GM19395 (cell line): ENCODE measurements around the gene NUTM2D.
"Not testable (repeated sequence)": the region's sequence is repeated elsewhere in the genome, so short reads cannot be mapped to it uniquely, and the experiment has no call there.

Experiments used
- ATAC-seq: cut with Tn5 transposase; IDR thresholded peaks from one replicate; pipeline ENCODE4 v1.9.1; 2021; ENCODE audit warnings: mild to moderate bottlenecking, moderate library complexity; ENCODE audit not compliant: unreplicated experiment

NUTM2D gene, protein sequence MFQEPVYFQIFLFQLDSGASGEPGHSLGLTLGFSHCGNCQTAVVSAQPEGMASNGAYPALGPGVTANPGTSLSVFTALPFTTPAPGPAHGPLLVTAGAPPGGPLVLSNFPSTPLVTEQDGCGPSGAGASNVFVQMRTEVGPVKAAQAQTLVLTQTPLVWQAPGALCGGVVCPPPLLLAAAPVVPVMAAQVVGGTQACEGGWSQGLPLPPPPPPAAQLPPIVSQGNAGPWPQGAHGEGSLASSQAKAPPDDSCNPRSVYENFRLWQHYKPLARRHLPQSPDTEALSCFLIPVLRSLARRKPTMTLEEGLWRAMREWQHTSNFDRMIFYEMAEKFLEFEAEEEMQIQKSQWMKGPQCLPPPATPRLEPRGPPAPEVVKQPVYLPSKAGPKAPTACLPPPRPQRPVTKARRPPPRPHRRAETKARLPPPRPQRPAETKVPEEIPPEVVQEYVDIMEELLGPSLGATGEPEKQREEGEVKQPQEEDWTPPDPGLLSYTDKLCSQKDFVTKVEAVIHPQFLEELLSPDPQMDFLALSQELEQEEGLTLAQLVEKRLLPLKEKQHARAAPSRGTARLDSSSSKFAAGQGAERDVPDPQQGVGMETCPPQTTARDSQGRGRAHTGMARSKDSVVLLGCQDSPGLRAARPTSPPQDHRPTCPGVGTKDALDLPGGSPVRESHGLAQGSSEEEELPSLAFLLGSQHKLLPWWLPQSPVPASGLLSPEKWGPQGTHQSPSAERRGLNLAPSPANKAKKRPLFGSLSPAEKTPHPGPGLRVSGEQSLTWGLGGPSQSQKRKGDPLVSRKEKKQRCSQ

DNA sequence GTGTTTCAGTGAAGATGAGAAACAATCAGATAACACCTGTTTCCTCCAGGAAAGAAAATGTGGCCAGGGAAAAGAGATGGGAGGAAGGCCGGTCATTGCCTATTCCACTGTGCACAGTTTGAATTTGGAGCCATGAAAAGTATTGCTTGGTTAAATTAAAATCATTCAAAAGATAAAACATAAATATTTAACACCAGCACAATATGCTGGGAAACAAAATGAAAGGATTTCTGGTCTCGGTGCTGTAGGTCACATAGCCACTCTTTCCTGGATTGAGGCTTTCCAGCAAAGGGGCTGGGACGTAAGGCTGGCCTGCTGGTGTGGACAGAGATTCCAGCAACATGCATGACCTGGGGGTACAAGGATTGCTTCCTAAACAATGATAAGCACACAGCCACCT is at the start of gene NUTM2D:
Gene NUTM2D (plus strand): TSS at position 301 of the 400 bp plus-strand sequence. CDS start 522 bp downstream, outside the sequence.
- not testable (repeated sequence) for ATAC-seq

- ATAC-seq, result not testable (repeated sequence)
Observed at GRCh38 chr10:87308702-87309101, 48.8 kb upstream of the NUTM2D start.

GRCh38 chr10:87309657-87310056 is 47.9 kb upstream of the NUTM2D start:
- ATAC-seq, result not testable (repeated sequence)

GRCh38 chr10:87311521-87311920 is 46.0 kb upstream of the NUTM2D start:
- ATAC-seq, result not testable (repeated sequence)

DNA sequence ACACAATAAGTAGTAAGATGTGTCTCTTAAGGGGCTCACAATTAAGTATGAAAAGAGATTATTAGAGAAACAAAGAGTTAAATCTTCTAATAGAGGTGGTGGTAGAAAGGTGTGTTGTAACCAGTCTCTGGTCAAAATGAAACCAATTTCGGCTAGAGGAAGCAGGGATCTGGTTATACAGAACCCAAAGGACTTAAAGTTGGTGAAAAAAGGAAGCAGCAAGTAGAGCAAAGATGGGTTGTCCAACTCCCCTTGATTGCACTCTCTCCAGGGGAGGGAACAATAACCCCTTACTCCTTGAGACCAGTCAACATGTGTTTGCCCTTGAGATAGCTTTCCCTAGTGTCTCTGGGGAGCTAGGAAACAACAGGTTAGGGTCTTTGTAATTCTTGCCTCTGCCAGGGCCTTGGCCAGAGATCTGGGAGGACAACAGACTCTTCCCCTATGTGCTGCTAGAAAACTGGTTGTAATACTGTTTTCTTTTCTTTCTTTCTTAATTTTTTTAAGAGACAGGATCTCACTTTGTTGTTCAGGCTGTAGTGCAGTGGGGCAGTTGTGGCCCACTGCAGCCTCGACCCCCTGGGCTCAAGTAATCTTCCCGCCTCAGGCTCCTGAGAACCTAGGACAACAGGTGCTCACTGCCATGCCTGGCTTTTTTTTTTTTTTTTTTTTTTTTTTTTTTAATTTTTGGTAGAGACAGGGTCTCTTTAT is 43.7 kb upstream of the NUTM2D start:
- not testable (repeated sequence) for ATAC-seq

GRCh38 chr10:87314360-87314973 is 43.1 kb upstream of the NUTM2D start:
- ATAC-seq, result not testable (repeated sequence)

DNA sequence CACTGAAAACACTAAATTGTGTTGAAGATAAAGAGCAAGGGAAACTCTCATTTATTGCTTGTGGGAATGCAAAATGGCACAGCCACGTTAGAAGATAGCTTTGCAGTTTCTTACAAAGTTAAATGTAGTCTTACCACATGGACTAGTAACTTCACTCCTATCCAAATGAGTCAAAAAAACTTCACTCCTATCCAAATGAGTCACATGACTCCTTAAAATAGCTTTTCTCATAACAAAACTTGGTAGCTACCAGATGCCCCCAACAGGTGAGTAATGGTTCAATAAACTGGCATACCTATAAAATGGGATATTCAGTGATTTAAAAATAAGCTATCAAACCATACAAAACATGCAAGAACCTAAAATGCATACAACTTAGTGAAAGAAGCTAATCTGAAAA is 36.0 kb upstream of the NUTM2D start:
- ATAC-seq, result not testable (repeated sequence)

GRCh38 chr10:87324559-87324958 is 33.0 kb upstream of the NUTM2D start:
- not testable (repeated sequence) for ATAC-seq

DNA sequence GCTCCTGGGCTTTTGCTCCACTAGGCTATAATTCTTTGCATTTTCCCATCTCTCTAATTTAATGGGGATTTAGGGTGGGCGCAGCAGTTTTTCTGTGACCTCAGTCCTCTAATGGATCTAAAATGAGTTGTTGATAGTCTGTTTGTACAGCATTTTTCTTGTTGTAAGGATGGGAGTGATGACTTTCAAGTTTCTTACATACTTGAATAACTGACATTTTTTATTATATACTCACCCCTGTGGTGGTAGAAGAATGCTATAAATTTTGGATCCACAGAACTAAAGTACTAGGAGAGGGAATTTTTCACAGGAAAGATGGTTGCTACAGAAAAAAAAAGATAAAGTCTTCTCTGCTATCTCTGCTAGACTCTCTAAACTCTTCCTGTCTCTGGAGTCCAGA is 29.6 kb upstream of the NUTM2D start:
- not testable (repeated sequence) for ATAC-seq

DNA sequence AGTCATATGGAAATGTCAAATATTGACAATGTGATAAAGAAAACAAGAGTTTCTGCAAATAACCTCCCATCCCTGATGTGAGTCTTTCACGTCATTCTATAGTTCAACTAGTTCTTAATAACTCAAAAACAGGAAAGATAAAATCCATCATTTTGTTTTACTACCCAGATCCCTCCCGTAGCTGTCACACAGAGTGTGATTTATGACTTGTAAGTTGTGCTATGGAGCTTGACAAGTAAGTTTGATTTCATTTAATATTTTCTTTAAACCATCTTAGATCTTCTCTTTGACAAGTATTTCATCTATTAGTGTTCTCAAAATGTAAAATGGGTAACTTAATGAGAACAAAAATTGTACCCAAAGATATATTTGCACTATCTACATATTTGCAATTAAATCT is 28.4 kb upstream of the NUTM2D start:
- ATAC-seq, result not testable (repeated sequence)

- not testable (repeated sequence) for ATAC-seq
Observed at GRCh38 chr10:87332687-87333086, 24.9 kb upstream of the NUTM2D start.

DNA sequence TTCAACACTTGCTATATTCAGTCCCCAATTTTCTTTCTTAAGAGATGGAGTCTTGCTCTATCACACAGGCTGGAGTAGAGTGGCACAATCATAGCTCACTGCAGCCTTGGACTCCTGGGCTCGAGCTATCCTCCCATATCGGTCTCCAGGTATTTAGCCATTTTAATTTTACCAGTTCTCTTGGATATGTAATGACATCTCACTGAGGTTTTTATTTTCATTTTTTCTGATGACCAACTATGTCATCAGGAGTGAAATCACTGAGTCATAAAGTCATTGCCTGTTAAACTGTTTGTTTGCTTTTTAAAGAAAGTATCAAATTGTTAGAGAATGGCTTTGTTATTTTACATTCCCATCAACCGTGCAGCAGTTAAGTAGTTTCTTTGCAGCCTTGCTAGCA is 17.1 kb upstream of the NUTM2D start:
- not testable (repeated sequence) for ATAC-seq

- ATAC-seq, result peak; percentile 10
Observed at GRCh38 chr10:87341546-87342142, 15.9 kb upstream of the NUTM2D start.

GRCh38 chr10:87342249-87342710 is 15.3 kb upstream of the NUTM2D start:
- ATAC-seq, result peak; percentile 93

- peak; percentile 75 for ATAC-seq
Observed at GRCh38 chr10:87342711-87343258, 14.8 kb upstream of the NUTM2D start.

- ATAC-seq, result not testable (repeated sequence)
Observed at GRCh38 chr10:87345743-87346142, 11.8 kb upstream of the NUTM2D start.

DNA sequence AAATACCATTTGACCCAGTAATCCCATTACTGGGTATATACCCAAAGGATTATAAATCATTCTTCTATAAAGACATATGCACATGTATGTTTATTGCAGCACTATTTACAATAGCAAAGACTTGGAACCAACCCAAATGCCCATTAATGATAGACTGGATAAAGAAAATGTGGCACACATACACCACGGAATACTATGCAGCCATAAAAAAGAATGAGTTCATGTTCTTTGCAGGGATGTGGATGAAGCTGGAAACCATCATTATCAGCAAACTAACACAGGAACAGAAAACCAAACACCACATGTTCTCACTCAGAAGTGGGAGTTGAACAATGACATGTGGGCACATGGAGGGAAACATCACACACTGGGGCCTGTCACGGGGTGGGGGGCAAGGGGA is 7.4 kb upstream of the NUTM2D start:
- not testable (repeated sequence) for ATAC-seq

- ATAC-seq, result not testable (repeated sequence)
Observed at GRCh38 chr10:87352825-87353224, 4.7 kb upstream of the NUTM2D start.

DNA sequence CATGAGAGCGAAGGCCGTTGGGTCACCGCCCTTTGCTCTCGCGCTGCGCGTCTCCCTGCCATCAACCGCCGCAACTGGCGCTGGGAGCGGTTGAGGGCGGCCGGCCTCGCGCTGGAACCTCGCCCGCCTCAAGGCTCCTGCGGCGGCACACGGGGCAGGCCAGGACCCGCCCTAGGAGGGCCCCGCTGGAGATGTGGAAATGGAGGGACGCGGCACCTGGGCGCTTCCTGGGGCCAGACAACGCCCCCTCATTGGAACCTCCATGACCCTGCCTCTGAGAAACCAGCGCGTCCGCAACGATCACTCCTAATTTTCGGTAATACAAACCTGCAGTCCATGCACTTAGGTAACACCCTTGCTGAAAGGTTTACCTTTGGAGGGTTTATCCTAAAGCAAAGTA is 2.4 kb upstream of the NUTM2D start:
- ATAC-seq, result not testable (repeated sequence)

DNA sequence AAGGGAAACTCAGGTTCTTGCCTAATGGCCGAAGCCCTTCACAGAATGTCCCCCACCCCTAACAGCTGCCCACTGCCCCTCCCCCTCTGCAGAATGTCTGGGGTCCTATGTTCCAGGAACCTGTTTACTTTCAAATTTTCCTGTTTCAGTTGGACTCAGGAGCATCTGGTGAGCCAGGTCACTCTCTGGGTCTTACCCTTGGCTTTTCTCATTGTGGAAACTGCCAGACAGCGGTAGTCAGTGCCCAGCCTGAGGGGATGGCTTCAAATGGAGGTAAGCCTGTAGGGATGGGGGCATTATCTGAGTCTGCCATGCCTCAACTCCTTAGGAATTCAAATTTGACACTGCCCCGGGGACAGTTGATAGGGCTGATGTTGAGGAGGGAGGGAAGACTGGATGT is 615 bp downstream of the NUTM2D start:
- ATAC-seq, result not testable (repeated sequence)
